DND-41 (cell line): ENCODE measurements around the gene RHOJ.

ENCODE experiments used
- EZH2 ChIP-seq: IDR thresholded peaks from 3 replicates; pipeline ENCODE4 v1.6.1; 2012; ENCODE audit warnings: borderline replicate concordance, low read depth, mild to moderate bottlenecking, moderate library complexity, low read length, inconsistent platforms; ENCODE audit not compliant: severe bottlenecking
- TF ChIP-seq, protein P1 (sequence below): IDR thresholded peaks from 2 replicates; pipeline ENCODE4 v1.5.1; 2012; ENCODE audit warnings: borderline replicate concordance, low read length, moderate library complexity, mild to moderate bottlenecking; ENCODE audit not compliant: poor library complexity, severe bottlenecking; ENCODE audit errors: extremely low read depth

- TF ChIP-seq, protein P1, sequence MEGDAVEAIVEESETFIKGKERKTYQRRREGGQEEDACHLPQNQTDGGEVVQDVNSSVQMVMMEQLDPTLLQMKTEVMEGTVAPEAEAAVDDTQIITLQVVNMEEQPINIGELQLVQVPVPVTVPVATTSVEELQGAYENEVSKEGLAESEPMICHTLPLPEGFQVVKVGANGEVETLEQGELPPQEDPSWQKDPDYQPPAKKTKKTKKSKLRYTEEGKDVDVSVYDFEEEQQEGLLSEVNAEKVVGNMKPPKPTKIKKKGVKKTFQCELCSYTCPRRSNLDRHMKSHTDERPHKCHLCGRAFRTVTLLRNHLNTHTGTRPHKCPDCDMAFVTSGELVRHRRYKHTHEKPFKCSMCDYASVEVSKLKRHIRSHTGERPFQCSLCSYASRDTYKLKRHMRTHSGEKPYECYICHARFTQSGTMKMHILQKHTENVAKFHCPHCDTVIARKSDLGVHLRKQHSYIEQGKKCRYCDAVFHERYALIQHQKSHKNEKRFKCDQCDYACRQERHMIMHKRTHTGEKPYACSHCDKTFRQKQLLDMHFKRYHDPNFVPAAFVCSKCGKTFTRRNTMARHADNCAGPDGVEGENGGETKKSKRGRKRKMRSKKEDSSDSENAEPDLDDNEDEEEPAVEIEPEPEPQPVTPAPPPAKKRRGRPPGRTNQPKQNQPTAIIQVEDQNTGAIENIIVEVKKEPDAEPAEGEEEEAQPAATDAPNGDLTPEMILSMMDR: no peak
- TF ChIP-seq EZH2: no peak
These were observed 97.8 kb downstream of the RHOJ start for GRCh38 chr14:63301891-63302534.
